GM23338 (cell line): Measurements from ENCODE around the gene ZNF774. TPM values are rescaled to one million over a fixed set of nuclear protein-coding genes. Genes with fewer than 3 reads are reported as not detected.

Experiments
- ATAC-seq: fragments of 200-7000 bp; cut with Tn5 transposase; 3 replicates; pipeline ENCODE4 v1.9.1; 2020
- DNase-seq: peaks from one replicate; pipeline ENCODE4 v3.0.0-alpha.2; 2015; ENCODE audit warnings: low spot score
- H2AFZ ChIP-seq: fragments of 200-600 bp; sonication (generic); 2 replicates; pipeline ENCODE4 v1.8.0; 2016; ENCODE audit warnings: antibody characterized with exemption, mild to moderate bottlenecking, moderate library complexity
- H3F3A ChIP-seq: fragments of 200-600 bp; sonication (generic); replicated peaks from 2 replicates; pipeline ENCODE4 v1.8.0; 2017; ENCODE audit warnings: antibody characterized with exemption, mixed run types, low read depth
- H3K27ac ChIP-seq: fragments of 200-600 bp; sonication (generic); 2 replicates; pipeline ENCODE4 v1.6.1; 2016; ENCODE audit warnings: low read depth
- H3K27me3 ChIP-seq: fragments of 200-600 bp; sonication (generic); 2 replicates; pipeline ENCODE4 v1.8.0; 2016; ENCODE audit warnings: mild to moderate bottlenecking, mixed run types, moderate library complexity; ENCODE audit not compliant: insufficient read depth
- H3K36me3 ChIP-seq: fragments of 200-600 bp; sonication (generic); 2 replicates; pipeline ENCODE4 v1.8.0; 2016; ENCODE audit warnings: mild to moderate bottlenecking; ENCODE audit not compliant: insufficient read depth
- H3K4me1 ChIP-seq: fragments of 200-600 bp; sonication (generic); 2 replicates; pipeline ENCODE4 v1.8.0; 2016; ENCODE audit warnings: mild to moderate bottlenecking, moderate library complexity; ENCODE audit not compliant: insufficient read depth
- H3K4me2 ChIP-seq: fragments of 200-600 bp; sonication (generic); 2 replicates; pipeline ENCODE4 v1.7.1; 2017; ENCODE audit warnings: mixed run types
- H3K4me3 ChIP-seq: fragments of 200-600 bp; sonication (generic); 2 replicates; pipeline ENCODE4 v1.6.1; 2016; ENCODE audit warnings: mixed run types
- H3K79me2 ChIP-seq: fragments of 200-600 bp; sonication (generic); replicated peaks from 2 replicates; pipeline ENCODE4 v1.8.0; 2017; ENCODE audit warnings: mild to moderate bottlenecking; ENCODE audit not compliant: insufficient read depth
- H3K9me2 ChIP-seq: fragments of 200-600 bp; sonication (generic); 2 replicates; pipeline ENCODE4 v1.8.0; 2017; ENCODE audit not compliant: insufficient read depth
- H4K20me1 ChIP-seq: fragments of 200-600 bp; sonication (generic); replicated peaks from 2 replicates; pipeline ENCODE4 v1.8.0; 2017; ENCODE audit warnings: mild to moderate bottlenecking; ENCODE audit not compliant: insufficient read depth
- H3K27ac Mint-ChIP-seq: 2 replicates; pipeline ENCODE4 v1.8.0; 2020; ENCODE audit warnings: inconsistent platforms, mild to moderate bottlenecking, moderate library complexity, mixed read lengths
- H3K27me3 Mint-ChIP-seq: 3 replicates; pipeline ENCODE4 v1.8.0; 2022; ENCODE audit warnings: low read depth, mild to moderate bottlenecking, moderate library complexity, mixed read lengths, inconsistent platforms; ENCODE audit not compliant: insufficient read depth, poor library complexity
- H3K36me3 Mint-ChIP-seq: 3 replicates; pipeline ENCODE4 v1.8.0; 2021; ENCODE audit warnings: low read depth, mild to moderate bottlenecking, inconsistent platforms, moderate library complexity, mixed read lengths
- H3K4me1 Mint-ChIP-seq: 3 replicates; pipeline ENCODE4 v1.8.0; 2020; ENCODE audit warnings: mild to moderate bottlenecking, inconsistent platforms, mixed read lengths
- H3K4me3 Mint-ChIP-seq: 3 replicates; pipeline ENCODE4 v1.8.0; 2021; ENCODE audit warnings: moderate library complexity, mild to moderate bottlenecking, inconsistent platforms, mixed read lengths
- H3K9me3 Mint-ChIP-seq: 3 replicates; pipeline ENCODE4 v1.8.0; 2020; ENCODE audit warnings: moderate library complexity, mild to moderate bottlenecking, inconsistent platforms, mixed read lengths
- CREB1 ChIP-seq: fragments of 250-450 bp; sonication (Bioruptor Pico); IDR thresholded peaks from 2 replicates; pipeline ENCODE4 v1.5.0; 2020; ENCODE audit warnings: low read depth, mild to moderate bottlenecking, moderate library complexity
- ETS1 ChIP-seq: IDR thresholded peaks from 2 replicates; pipeline ENCODE4 v1.6.1; 2016; ENCODE audit warnings: antibody characterized with exemption
- POLR2AphosphoS5 ChIP-seq: IDR thresholded peaks from 2 replicates; pipeline ENCODE4 v1.6.1; 2016; ENCODE audit warnings: antibody characterized with exemption, low read depth
- polyA plus RNA-seq: library from polyadenylated mRNA; unstranded; fragments of >200 nt; fragmentation: Nextera tagmentation; extraction: Ambion mirVana; gene quantifications from 2 replicates; pipeline ENCODE4 v1.2.1, GENCODE V29; 2016
- total RNA-seq: library from RNA; depleted of rRNA; stranded (reverse); fragments of >200 nt; shearing (Covaris generic); gene quantifications from 2 replicates; pipeline ENCODE4 v1.2.3, GENCODE V29; 2014
- TF ChIP-seq, protein P1 (sequence below): fragments of 250-450 bp; sonication (Bioruptor Pico); IDR thresholded peaks from 2 replicates; pipeline ENCODE4 v1.5.0; 2020; ENCODE audit warnings: mild to moderate bottlenecking, moderate library complexity

ZNF774 gene
- total and polyA plus RNA-seq, 2 experiments from 2014 or later, result 0.45 to 1.8 TPM

- TF ChIP-seq, protein P1, sequence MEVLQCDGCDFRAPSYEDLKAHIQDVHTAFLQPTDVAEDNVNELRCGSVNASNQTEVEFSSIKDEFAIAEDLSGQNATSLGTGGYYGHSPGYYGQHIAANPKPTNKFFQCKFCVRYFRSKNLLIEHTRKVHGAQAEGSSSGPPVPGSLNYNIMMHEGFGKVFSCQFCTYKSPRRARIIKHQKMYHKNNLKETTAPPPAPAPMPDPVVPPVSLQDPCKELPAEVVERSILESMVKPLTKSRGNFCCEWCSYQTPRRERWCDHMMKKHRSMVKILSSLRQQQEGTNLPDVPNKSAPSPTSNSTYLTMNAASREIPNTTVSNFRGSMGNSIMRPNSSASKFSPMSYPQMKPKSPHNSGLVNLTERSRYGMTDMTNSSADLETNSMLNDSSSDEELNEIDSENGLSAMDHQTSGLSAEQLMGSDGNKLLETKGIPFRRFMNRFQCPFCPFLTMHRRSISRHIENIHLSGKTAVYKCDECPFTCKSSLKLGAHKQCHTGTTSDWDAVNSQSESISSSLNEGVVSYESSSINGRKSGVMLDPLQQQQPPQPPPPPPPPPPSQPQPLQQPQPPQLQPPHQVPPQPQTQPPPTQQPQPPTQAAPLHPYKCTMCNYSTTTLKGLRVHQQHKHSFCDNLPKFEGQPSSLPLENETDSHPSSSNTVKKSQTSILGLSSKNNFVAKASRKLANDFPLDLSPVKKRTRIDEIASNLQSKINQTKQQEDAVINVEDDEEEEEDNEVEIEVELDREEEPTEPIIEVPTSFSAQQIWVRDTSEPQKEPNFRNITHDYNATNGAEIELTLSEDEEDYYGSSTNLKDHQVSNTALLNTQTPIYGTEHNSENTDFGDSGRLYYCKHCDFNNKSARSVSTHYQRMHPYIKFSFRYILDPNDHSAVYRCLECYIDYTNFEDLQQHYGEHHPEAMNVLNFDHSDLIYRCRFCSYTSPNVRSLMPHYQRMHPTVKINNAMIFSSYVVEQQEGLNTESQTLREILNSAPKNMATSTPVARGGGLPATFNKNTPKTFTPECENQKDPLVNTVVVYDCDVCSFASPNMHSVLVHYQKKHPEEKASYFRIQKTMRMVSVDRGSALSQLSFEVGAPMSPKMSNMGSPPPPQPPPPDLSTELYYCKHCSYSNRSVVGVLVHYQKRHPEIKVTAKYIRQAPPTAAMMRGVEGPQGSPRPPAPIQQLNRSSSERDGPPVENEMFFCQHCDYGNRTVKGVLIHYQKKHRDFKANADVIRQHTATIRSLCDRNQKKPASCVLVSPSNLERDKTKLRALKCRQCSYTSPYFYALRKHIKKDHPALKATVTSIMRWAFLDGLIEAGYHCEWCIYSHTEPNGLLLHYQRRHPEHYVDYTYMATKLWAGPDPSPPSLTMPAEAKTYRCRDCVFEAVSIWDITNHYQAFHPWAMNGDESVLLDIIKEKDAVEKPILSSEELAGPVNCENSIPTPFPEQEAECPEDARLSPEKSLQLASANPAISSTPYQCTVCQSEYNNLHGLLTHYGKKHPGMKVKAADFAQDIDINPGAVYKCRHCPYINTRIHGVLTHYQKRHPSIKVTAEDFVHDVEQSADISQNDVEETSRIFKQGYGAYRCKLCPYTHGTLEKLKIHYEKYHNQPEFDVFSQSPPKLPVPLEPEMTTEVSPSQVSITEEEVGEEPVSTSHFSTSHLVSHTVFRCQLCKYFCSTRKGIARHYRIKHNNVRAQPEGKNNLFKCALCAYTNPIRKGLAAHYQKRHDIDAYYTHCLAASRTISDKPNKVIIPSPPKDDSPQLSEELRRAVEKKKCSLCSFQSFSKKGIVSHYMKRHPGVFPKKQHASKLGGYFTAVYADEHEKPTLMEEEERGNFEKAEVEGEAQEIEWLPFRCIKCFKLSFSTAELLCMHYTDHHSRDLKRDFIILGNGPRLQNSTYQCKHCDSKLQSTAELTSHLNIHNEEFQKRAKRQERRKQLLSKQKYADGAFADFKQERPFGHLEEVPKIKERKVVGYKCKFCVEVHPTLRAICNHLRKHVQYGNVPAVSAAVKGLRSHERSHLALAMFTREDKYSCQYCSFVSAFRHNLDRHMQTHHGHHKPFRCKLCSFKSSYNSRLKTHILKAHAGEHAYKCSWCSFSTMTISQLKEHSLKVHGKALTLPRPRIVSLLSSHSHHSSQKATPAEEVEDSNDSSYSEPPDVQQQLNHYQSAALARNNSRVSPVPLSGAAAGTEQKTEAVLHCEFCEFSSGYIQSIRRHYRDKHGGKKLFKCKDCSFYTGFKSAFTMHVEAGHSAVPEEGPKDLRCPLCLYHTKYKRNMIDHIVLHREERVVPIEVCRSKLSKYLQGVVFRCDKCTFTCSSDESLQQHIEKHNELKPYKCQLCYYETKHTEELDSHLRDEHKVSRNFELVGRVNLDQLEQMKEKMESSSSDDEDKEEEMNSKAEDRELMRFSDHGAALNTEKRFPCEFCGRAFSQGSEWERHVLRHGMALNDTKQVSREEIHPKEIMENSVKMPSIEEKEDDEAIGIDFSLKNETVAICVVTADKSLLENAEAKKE, result no peak
- TF ChIP-seq ETS1, result no peak
Observed at GRCh38 chr15:90386221-90386620, 34.1 kb downstream of the ZNF774 start (continued).

- Mint-ChIP-seq H3K27ac (peak within 1 kb of the TSS; percentile 88), H3K36me3 (peaks cover 12% of the 10 kb centered on the region), H3K9me3 (no peaks in the 10 kb centered on the region), H3K27me3 (peaks cover 8% of the 10 kb centered on the region), H3K4me1 (peaks cover 37% of the 10 kb centered on the region), H3K4me3 (peak within 1 kb of the TSS; percentile 83)
- Histone ChIP-seq H3F3A (0 out of 2 replicates have a peak, but pooled peaks cover 4% of the 10 kb centered on the region), H3K9me2 (no peaks in the 10 kb centered on the region), H3K79me2 (peaks cover 42% of the 10 kb centered on the region), H3K27me3 (no peaks in the 10 kb centered on the region), H3K27ac (peak within 1 kb of the TSS; percentile 93), H3K4me1 (peaks cover 40% of the 10 kb centered on the region), H4K20me1 (0 out of 2 replicates have a peak, but pooled peaks cover 4% of the 10 kb centered on the region), H2AFZ (peak within 1 kb of the TSS; percentile 90), H3K4me2 (peak within 1 kb of the TSS; percentile 97), H3K4me3 (peak within 1 kb of the TSS; percentile 82), H3K36me3 (no peaks in the 10 kb centered on the region)
- ATAC-seq (peak; percentile 90), DNase-seq (peak; percentile 97)
- no peak for TF ChIP-seq CREB1 (CRISPR knock-in tag)
- TF ChIP-seq POLR2AphosphoS5, result peak; percentile 91
- TF ChIP-seq, protein P1, result no peak
- TF ChIP-seq ETS1, result 0 out of 2 replicates have a peak, but pooled peaks have one; percentile 6
Observed at GRCh38 chr15:90387534-90388461, 35.7 kb downstream of the ZNF774 start, which contains the start of gene IQGAP1. IQGAP1 (plus strand) TSS chr15:90388242; CDS start chr15:90388342, 100 bp downstream.
